Trophoblast cell (in vitro differentiated cells and primary cell): ENCODE data around the gene PRTG.
"Not testable (repeated sequence)": the region's sequence is repeated elsewhere in the genome, so short reads cannot be mapped to it uniquely, and the experiment has no call there.

Experiments
- DNase-seq, 2 donors: peaks; one replicate each; pipeline ENCODE4 v3.0.0-alpha.2; 2016
- H2AFZ ChIP-seq: 2 replicates; pipeline ENCODE4 v1.6.1; 2013; ENCODE audit warnings: low read length, moderate library complexity, mild to moderate bottlenecking; ENCODE audit not compliant: insufficient read depth, poor library complexity
- H2AK5ac ChIP-seq: 2 replicates; pipeline ENCODE4 v1.6.1; 2013; ENCODE audit warnings: mild to moderate bottlenecking, low read length
- H2BK120ac ChIP-seq: 2 replicates; pipeline ENCODE4 v1.6.1; 2013; ENCODE audit warnings: low read length, mild to moderate bottlenecking, moderate library complexity; ENCODE audit not compliant: insufficient read depth, poor library complexity
- H2BK12ac ChIP-seq: 2 replicates; pipeline ENCODE4 v1.6.1; 2013; ENCODE audit warnings: mild to moderate bottlenecking, low read length, moderate library complexity
- H2BK5ac ChIP-seq: 2 replicates; pipeline ENCODE4 v1.6.1; 2013; ENCODE audit warnings: low read length, low read depth, moderate library complexity, mild to moderate bottlenecking; ENCODE audit not compliant: poor library complexity
- H3K14ac ChIP-seq: 2 replicates; pipeline ENCODE4 v1.6.1; 2013; ENCODE audit warnings: mild to moderate bottlenecking, low read length
- H3K18ac ChIP-seq: 2 replicates; pipeline ENCODE4 v1.6.1; 2013; ENCODE audit warnings: mild to moderate bottlenecking, low read length
- H3K23ac ChIP-seq: 2 replicates; pipeline ENCODE4 v1.6.1; 2013; ENCODE audit warnings: low read length
- H3K27ac ChIP-seq: 2 replicates; pipeline ENCODE4 v1.5.1; 2013; ENCODE audit warnings: low read depth, mild to moderate bottlenecking, inconsistent platforms, low read length, moderate library complexity
- H3K27me3 ChIP-seq: 2 replicates; pipeline ENCODE4 v1.6.1; 2013; ENCODE audit warnings: inconsistent platforms, mild to moderate bottlenecking, low read length, moderate library complexity; ENCODE audit not compliant: insufficient read depth
- H3K36me3 ChIP-seq, 2 experiments: 1 replicate in 1 of 2; 2 replicates in 1 of 2; pipeline ENCODE4 v1.6.1; 2013; ENCODE audit warnings: low read length in 2 of 2, mild to moderate bottlenecking in 2 of 2, moderate library complexity in 1 of 2; ENCODE audit not compliant: insufficient read depth in 2 of 2, control insufficient read depth in 1 of 2
- H3K4ac ChIP-seq: 2 replicates; pipeline ENCODE4 v1.6.1; 2013; ENCODE audit warnings: low read depth, mild to moderate bottlenecking, low read length, moderate library complexity
- H3K4me1 ChIP-seq, 2 experiments: 1 replicate in 1 of 2; 2 replicates in 1 of 2; pipeline ENCODE4 v1.6.1; 2013; ENCODE audit warnings: low read length in 2 of 2, mild to moderate bottlenecking in 2 of 2, moderate library complexity in 1 of 2; ENCODE audit not compliant: insufficient read depth in 2 of 2, control insufficient read depth in 1 of 2
- H3K4me2 ChIP-seq: 2 replicates; pipeline ENCODE4 v1.6.1; 2013; ENCODE audit warnings: inconsistent platforms, mild to moderate bottlenecking, low read length, moderate library complexity
- H3K4me3 ChIP-seq: 2 replicates; pipeline ENCODE4 v1.5.1; 2013; ENCODE audit warnings: mild to moderate bottlenecking, low read depth, low read length, inconsistent platforms
- H3K79me1 ChIP-seq: one replicate; pipeline ENCODE4 v1.6.1; 2013; ENCODE audit warnings: low read length
- H3K79me2 ChIP-seq: 2 replicates; pipeline ENCODE4 v1.6.1; 2013; ENCODE audit warnings: low read length, mild to moderate bottlenecking; ENCODE audit not compliant: control insufficient read depth, insufficient read depth, poor library complexity
- H3K9ac ChIP-seq: 2 replicates; pipeline ENCODE4 v1.6.1; 2013; ENCODE audit warnings: mild to moderate bottlenecking, low read length
- H3K9me3 ChIP-seq: 2 replicates; pipeline ENCODE4 v1.6.1; 2013; ENCODE audit warnings: low read depth, mild to moderate bottlenecking, control low read depth, inconsistent platforms, low read length; ENCODE audit not compliant: insufficient read depth
- H4K12ac ChIP-seq: 2 replicates; pipeline ENCODE4 v1.6.1; 2013; ENCODE audit warnings: low read depth, mild to moderate bottlenecking, low read length, moderate library complexity
- H4K8ac ChIP-seq: 2 replicates; pipeline ENCODE4 v1.6.1; 2013; ENCODE audit warnings: low read depth, mild to moderate bottlenecking, low read length, moderate library complexity
- H4K91ac ChIP-seq: one replicate; pipeline ENCODE4 v1.6.1; 2013; ENCODE audit warnings: low read depth, mild to moderate bottlenecking, low read length, moderate library complexity
- WGBS: extraction: QIAGEN DNeasy Blood & Tissue Kit; methylation state at CpG from one replicate; pipeline ENCODE4 v1.1.7; 2013; ENCODE audit warnings: missing lambda C conversion rate; ENCODE audit not compliant: insufficient read length, insufficient coverage; ENCODE audit errors: extremely low coverage; 5-methylcytosine and 5-hydroxymethylcytosine counted together

The PRTG gene

DNA sequence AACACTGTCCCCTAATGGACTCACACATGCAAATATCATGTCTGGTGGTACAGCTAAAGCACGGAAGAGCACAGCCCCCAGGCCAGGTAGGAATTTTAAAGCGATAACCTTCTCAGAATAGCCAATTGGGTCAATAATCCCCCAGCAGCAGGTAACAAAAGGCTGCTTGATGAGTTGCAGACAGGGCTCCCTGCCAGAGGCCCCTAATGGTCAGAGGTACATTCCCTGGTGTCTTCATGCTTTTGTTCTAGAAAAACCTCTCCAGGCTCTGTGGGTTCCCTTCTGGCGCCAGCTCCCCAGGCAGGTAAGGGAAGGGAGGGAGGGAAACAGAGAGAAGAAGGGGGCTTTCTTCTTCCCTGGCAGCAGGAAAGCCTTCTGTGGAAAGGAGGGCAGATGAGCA lies 43.4 kb upstream of the PRTG start:
- Histone ChIP-seq H3K14ac (peak overlapping the region; percentile 59), H2AK5ac (no peak overlapping the region), H2BK120ac (peak overlapping the region; percentile 88), H4K12ac (peak overlapping the region; percentile 3), H3K79me1 (peaks cover 55% of the 10 kb centered on the region), H2BK12ac (peak overlapping the region; percentile 66), H3K9me3 (no peaks in the 10 kb centered on the region), H3K18ac (peak overlapping the region; percentile 82), H3K27me3 (no peaks in the 10 kb centered on the region), H3K9ac (no peak overlapping the region), H3K4me2 (peak overlapping the region; percentile 33), H2AFZ (no peak overlapping the region), H4K91ac (peak overlapping the region; percentile 98), H3K79me2 (peaks cover 2% of the 10 kb centered on the region), H2BK5ac (peak overlapping the region; percentile 94), H3K4ac (peak overlapping the region; percentile 10), H3K27ac (peak overlapping the region; percentile 97), H3K23ac (no peak overlapping the region), H3K4me1 (peaks cover 20 to 31% of the 10 kb centered on the region in 2 experiments), H3K4me3 (no peak overlapping the region), H3K36me3 (no peaks in the 10 kb centered on the region), H4K8ac (peak overlapping the region; percentile 88)
- WGBS, result no CpG with 5 or more reads among the region's 3 CpGs
- no peak for DNase-seq

DNA sequence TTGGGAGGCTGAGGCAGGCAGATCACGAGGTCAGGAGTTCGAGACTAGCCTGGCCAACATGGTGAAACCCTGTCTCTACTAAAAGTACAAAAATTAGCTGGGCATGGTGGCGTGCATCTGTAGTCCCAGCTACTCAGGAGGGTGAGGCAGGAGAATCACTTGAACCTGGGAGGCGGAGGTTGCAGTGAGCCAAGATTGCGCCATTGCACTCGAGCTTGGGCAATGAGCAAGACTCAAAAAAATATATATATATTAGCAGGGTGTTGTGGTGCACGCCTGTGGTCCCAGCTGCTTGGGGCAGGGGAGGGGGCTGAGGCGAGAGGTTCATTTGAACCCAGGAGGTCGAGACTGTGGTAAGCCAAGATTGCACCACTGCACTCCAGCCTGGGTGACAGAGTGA lies 42.6 kb upstream of the PRTG start:
- H3K4me3 ChIP-seq, H2AFZ ChIP-seq, H3K9me3 ChIP-seq, H3K9ac ChIP-seq, DNase-seq, H3K4me2 ChIP-seq, H4K12ac ChIP-seq, H3K23ac ChIP-seq, H3K79me2 ChIP-seq, H3K36me3 ChIP-seq, H3K27me3 ChIP-seq: not testable (repeated sequence)
- Histone ChIP-seq H3K18ac (peak overlapping the region; percentile 83), H2BK12ac (peak overlapping the region; percentile 87), H3K14ac (peak overlapping the region; percentile 92), H3K4ac (peak overlapping the region; percentile 77), H4K8ac (peak overlapping the region; percentile 92), H2AK5ac (peak overlapping the region; percentile 90), H4K91ac (peak overlapping the region; percentile 98), H3K4me1 (peaks cover 20 to 31% of the 10 kb centered on the region in 2 experiments), H3K79me1 (peaks cover 54% of the 10 kb centered on the region), H2BK5ac (peak overlapping the region; percentile 93), H3K27ac (peak overlapping the region; percentile 92), H2BK120ac (peak overlapping the region; percentile 99)
- WGBS, result no CpG with 5 or more reads among the region's 9 CpGs

DNA sequence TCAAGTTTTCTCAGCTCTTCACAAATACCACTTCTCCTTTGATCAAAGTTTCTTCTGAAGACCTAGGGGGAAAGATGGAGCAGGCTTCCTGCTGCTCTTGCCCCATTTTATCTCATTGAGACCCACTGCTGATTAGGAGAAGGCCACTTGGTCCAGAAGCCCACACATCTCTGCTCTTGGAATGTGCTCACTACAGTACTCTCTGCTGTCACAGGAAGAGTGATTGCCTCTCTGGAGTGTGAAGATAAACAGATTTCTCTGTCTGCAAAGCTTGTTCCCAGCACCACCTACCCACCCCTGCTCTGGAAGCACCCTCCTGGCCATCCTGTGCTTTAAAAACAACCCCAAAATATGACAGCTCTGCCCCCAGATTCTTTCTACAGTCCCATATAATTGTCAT lies 41.3 kb upstream of the PRTG start:
- H3K23ac ChIP-seq, result no peak overlapping the region
- peak overlapping the region; percentile 20 for H4K8ac ChIP-seq
- H4K91ac ChIP-seq, result peak overlapping the region; percentile 95
- H2BK12ac ChIP-seq, result peak overlapping the region; percentile 54
- no peak for DNase-seq
- H3K9me3 ChIP-seq, result no peaks in the 10 kb centered on the region
- H3K9ac ChIP-seq, result no peak overlapping the region
- peak overlapping the region; percentile 93 for H2BK5ac ChIP-seq
- no peak overlapping the region for H2AFZ ChIP-seq
- H2BK120ac ChIP-seq, result peak overlapping the region; percentile 99
- peaks cover 54% of the 10 kb centered on the region for H3K79me1 ChIP-seq
- H2AK5ac ChIP-seq, result no peak overlapping the region
- peaks cover 20 to 31% of the 10 kb centered on the region in 2 experiments for H3K4me1 ChIP-seq
- H3K18ac ChIP-seq, result peak overlapping the region; percentile 55
- H3K79me2 ChIP-seq, result peaks cover 2% of the 10 kb centered on the region
- H4K12ac ChIP-seq, result no peak overlapping the region
- no peak overlapping the region for H3K4me3 ChIP-seq
- no peaks in the 10 kb centered on the region for H3K36me3 ChIP-seq
- peak overlapping the region; percentile 13 for H3K4me2 ChIP-seq
- no peak overlapping the region for H3K4ac ChIP-seq
- H3K27ac ChIP-seq, result peak overlapping the region; percentile 92
- H3K27me3 ChIP-seq, result no peaks in the 10 kb centered on the region
- peak overlapping the region; percentile 62 for H3K14ac ChIP-seq

DNA sequence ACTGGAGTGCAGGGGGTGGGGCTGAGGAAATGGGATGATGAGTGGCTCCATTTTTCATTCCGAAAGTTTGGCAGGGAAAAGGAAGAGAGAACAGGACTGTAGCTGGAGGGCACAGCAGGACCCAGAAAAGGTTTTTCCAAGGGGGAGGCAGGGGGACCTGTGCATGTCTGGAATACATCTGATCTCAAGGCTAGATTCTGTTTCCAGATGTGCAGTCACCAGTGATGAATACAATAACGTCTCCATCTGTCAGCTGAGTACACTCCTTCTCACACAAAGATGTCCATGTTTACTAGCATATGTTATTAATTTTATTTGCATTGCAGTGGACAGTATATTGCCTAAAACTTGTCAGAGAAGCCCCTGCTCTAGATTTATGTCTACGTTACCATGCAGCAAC lies 39.9 kb upstream of the PRTG start:
- peak overlapping the region; percentile 38 for H3K14ac ChIP-seq
- WGBS, result no CpG with 5 or more reads among the region's 3 CpGs

More for the DNA sequence above, 39.9 kb upstream of the PRTG start:
- no peak overlapping the region for H2BK12ac ChIP-seq
- H3K79me1 ChIP-seq, result peaks cover 52% of the 10 kb centered on the region
- H3K4ac ChIP-seq, result peak overlapping the region; percentile 22
- no peak overlapping the region for H3K18ac ChIP-seq
- H2BK120ac ChIP-seq, result peak overlapping the region; percentile 92
- peak overlapping the region; percentile 92 for H3K27ac ChIP-seq
- peak overlapping the region; percentile 84 for H2BK5ac ChIP-seq
- no peaks in the 10 kb centered on the region for H3K27me3 ChIP-seq
- DNase-seq, result no peak
- peak overlapping the region; percentile 94 for H4K91ac ChIP-seq
- H3K4me1 ChIP-seq, result peaks cover 20 to 31% of the 10 kb centered on the region in 2 experiments
- H3K36me3 ChIP-seq, result no peaks in the 10 kb centered on the region
- no peak overlapping the region for H3K4me3 ChIP-seq
- H4K8ac ChIP-seq, result no peak overlapping the region
- H3K4me2 ChIP-seq, result peak overlapping the region; percentile 21
- no peak overlapping the region for H2AFZ ChIP-seq
- H2AK5ac ChIP-seq, result no peak overlapping the region
- no peak overlapping the region for H3K23ac ChIP-seq
- H4K12ac ChIP-seq, result no peak overlapping the region
- no peak overlapping the region for H3K9ac ChIP-seq
- H3K9me3 ChIP-seq, result no peaks in the 10 kb centered on the region
- peaks cover 2% of the 10 kb centered on the region for H3K79me2 ChIP-seq
